GM11168 (cell line): ENCODE results near the gene KRTAP10-4.
"Not testable (repeated sequence)": the region's sequence is repeated elsewhere in the genome, so short reads cannot be mapped to it uniquely, and the experiment has no call there.

Experiments used
- in situ Hi-C: fragments of 300-500 bp; cut with MboI; formaldehyde crosslinking; loops from one replicate; pipeline ENCODE4 v1.12.0; 2022; ENCODE audit warnings: low sequenced_read_pairs; ENCODE audit not compliant: unreplicated experiment

Gene KRTAP10-4

DNA sequence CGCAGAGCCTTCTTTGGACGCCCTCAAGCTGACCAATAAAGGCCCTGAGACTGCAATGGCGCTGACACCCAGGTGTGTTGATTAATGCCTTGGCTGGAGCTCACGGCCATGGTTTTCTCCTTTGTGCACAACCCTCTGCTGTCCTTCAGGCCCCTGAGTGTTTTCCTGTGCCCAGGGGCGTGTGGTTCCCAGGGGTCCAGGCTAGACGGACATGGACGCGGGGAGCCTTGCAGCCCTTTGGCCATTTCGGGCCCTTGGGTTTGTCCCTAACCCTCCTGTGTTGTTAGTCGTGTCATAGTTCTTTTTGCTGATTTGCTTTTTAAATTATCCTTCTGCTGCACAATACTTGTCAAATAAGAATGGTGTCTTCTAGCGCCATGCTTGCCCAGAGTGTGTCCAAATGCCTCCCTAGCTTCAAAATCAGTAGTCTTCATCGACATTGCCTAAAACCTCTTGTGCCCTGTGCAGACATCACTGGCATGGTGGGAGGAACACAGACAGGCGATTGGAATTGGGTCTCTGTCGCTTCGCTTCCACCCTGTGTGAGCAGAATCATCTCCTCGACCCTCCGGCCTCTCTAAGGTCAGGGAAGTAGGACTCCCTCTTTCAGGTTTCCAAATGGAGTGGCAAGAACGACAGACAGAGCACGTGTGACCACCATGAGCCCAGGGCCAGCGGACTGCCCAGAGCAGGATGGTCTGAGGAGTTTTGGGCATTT, 1.9 kb downstream of the KRTAP10-4 start:
- in situ Hi-C loops, result no loop called here

- in situ Hi-C loops, result no loop called here
These were observed 2.5 kb downstream of the KRTAP10-4 start for GRCh38 chr21:44576025-44576420.

DNA sequence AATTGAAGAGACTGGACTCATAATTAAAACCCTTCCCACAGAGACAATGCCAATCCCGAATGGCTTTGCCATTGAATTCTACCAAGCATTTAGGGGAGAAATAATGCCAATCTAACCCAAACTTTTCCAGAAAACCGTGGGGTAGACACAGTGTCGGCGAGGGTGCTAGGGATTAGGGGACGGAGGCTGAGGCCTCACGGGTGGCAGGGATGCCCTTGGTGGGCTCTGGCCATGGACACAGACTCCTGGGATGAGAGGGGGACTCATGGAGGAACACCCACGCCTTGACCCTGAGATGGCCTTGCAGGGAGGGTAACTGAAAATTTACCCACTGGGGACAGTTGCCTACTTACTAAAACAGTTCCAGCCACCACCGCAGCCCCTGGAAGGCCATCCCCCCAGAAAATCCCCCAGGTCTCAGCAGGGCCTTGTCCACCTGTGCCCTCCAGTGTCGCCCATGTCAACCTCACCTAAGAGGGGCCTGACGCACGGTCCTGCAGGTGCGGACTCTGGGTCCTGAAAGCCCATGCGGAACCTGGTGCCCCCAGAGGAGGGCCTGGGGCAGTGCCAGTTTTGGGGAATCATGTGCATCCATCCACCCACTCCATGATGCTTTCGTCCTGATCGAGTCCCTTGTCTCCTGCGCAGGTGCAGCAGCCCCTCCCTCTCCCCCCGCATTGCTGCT, 5.0 kb downstream of the KRTAP10-4 start:
- in situ Hi-C loops, result no loop called here

GRCh38 chr21:44579056-44579832, 5.7 kb downstream of the KRTAP10-4 start:
- in situ Hi-C loops, result no loop called here

GRCh38 chr21:44579833-44580144, 6.3 kb downstream of the KRTAP10-4 start:
- in situ Hi-C loops, result no loop called here

GRCh38 chr21:44580231-44580821, 6.8 kb downstream of the KRTAP10-4 start, which contains the start of gene KRTAP10-5:
Gene KRTAP10-5 (minus strand): TSS chr21:44580604. CDS start chr21:44580578, 26 bp downstream.
- in situ Hi-C loops, result not testable (repeated sequence)

GRCh38 chr21:44581158-44581557, 7.6 kb downstream of the KRTAP10-4 start:
- in situ Hi-C loops, result no loop called here

- in situ Hi-C loops, result no loop called here
These were observed 8.5 kb downstream of the KRTAP10-4 start for GRCh38 chr21:44582055-44582454.

GRCh38 chr21:44583089-44583799, 9.7 kb downstream of the KRTAP10-4 start:
- in situ Hi-C loops, result no loop called here

DNA sequence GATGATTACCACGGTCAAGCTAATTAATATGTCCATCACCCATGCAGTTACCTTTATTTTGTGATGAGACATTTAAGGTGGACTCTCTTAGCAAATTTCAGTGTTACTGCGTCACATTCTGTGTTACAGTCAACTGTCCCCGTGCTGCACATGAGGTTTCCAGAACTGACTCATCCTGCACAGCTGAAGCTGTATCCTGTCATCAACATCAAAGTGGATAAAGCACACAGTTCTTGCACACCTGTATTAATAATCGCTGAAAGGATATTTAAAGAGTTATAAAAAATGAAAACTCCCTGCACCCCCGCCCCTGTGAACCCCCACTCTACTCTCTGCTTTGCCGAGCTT, 10.2 kb downstream of the KRTAP10-4 start:
- in situ Hi-C loops, result no loop called here

- in situ Hi-C loops, result no loop called here
These were observed 12.4 kb downstream of the KRTAP10-4 start for GRCh38 chr21:44585892-44586291.

GRCh38 chr21:44589094-44589493, 15.6 kb downstream of the KRTAP10-4 start:
- in situ Hi-C loops, result no loop called here

DNA sequence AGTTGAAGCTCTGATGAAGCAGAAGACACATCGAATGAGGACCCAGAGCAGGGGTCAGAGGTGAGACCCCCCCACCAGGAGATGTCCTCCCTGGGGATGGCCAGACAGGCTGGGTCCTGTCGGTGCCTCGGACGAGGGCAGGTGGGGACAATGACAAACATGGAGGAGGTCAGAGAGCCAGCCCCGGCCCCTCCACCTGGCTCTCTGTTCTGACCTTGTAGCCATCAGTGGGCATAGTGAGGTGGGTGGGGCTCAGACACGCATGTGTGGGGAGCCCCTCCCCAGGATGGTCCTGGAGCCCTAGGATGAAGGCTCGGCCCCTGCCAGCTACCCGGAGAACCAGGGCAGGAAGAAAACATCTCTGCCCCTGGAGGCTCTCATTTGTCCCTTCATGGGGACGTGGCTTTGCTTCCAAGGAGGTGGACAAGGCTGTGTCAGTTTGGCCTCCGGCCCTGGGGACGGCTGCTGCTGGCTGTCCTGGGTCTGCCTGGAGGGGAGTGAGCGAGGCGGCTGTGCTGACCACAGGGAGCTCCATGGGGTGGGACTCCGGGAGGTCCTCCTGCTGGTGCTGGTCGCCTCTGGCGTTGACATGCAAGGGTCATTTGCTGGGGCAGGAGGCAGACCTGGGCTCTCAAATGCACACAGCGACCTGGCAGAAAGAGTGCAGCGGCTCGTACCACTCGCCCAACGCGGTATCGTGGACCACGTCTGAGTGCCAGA, 16.2 kb downstream of the KRTAP10-4 start:
- in situ Hi-C loops, result no loop called here

DNA sequence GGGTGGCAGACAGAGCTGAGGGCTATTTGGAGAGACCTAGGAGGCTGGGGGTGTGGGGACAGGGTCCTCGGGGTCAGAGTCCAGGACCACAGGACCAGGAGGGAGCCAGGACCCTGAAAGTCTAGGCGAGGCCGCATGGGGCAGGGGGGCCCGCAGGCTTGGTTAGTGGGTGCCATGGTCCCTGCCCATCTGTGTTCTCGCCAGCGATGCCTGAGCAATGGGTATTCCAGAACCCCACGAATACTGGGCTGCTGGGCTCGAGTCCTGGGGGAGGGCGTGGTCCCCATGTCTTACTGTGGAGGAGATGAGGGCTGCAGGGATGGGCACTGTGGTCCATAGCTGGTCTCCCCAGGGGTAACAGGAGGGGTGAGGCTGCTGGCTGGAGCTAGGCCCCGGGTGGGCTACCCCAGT, 16.8 kb downstream of the KRTAP10-4 start:
- in situ Hi-C loops, result no loop called here

DNA sequence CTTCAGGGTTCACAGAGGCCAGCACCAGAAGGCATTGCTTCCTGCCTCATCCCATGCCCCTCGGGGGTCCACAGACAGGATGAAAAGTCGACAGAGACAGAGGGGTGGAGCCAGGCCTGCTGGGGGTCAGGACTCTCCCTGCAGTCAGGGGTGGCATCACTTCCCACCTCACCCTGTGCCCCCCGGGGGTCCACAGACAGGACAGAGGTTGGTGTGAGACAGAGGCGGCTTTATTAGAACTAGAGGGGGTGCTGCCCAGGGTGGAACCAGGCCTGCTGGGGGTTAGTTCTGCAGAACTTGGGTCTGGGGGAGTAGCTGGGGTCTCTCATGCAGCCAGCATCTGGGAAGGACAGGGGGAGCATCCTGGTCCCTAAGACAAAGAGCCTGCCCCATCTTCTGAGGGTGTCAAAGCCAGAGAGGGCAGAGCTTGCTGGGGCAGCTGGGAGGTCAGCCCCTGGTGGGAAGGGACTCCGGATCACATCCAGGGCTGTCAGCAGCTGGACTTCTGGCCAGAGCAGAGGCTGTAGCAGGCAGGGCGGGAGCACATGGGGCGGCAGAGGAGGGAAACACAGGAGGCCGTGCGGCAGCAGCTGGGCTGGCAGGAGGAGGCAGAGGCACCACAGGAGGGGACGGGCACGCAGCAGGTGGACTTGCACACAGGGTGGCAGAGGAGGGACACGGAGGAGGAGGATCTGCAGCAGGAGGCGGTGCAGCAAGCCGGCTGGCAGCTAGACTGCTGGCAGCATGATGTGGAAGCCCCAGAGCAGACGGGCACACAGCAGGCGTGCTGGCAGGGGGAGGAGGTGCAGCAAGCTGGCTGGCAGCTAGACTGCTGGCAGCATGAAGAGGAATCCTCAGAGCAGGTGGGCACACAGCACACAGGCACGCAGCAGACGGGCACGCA, 17.6 kb downstream of the KRTAP10-4 start:
- in situ Hi-C loops, result not testable (repeated sequence)

DNA sequence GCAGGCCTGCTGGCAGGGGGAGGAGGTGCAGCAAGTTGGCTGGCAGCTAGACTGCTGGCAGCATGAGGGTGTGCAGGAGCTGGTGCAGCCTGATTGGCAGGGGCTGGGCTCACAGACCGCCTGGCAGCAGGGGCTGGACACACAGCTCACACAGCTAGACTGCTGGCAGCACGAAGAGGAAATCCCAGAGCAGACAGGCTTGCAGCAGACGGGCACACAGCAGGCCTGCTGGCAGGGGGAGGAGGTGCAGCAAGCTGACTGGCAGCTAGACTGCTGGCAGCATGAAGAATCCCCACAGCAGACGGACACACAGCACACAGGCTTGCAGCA, 18.2 kb downstream of the KRTAP10-4 start:
- in situ Hi-C loops, result not testable (repeated sequence)

GRCh38 chr21:44592446-44593311, 19.1 kb downstream of the KRTAP10-4 start, which contains the start of gene KRTAP10-6:
Gene KRTAP10-6 (minus strand): TSS chr21:44592505. CDS start chr21:44592484, 21 bp downstream.
- in situ Hi-C loops, result no loop called here
